Liver (tissue), 3 donors: ENCODE measurements around the gene CSNK1E.

Experiments
- EGR1 ChIP-seq, 2 donors: IDR thresholded peaks; 2 replicates each; pipeline ENCODE4 v1.6.1; 2016 to 2018; ENCODE audit warnings: antibody characterized with exemption in 2 of 2, low read depth in 2 of 2
- GABPA ChIP-seq, 2 donors: IDR thresholded peaks in 1 of 2; conservative IDR thresholded peaks in 1 of 2; 2 replicates each; pipeline ENCODE4 v1.6.1; 2016; ENCODE audit warnings: antibody characterized with exemption in 2 of 2, mild to moderate bottlenecking in 1 of 2, moderate library complexity in 1 of 2
- RAD21 ChIP-seq, 2 donors: IDR thresholded peaks; 2 replicates each; pipeline ENCODE4 v1.6.1; 2016; ENCODE audit warnings: antibody characterized with exemption in 2 of 2, mild to moderate bottlenecking in 2 of 2
- SP1 ChIP-seq: IDR thresholded peaks from 2 replicates; pipeline ENCODE4 v1.6.1; 2018; ENCODE audit warnings: antibody characterized with exemption, mild to moderate bottlenecking
- TAF1 ChIP-seq: conservative IDR thresholded peaks from 2 replicates; pipeline ENCODE4 v1.6.1; 2016; ENCODE audit warnings: antibody characterized with exemption, mild to moderate bottlenecking
- TF ChIP-seq, protein P1 (sequence below): fragments of 150-350 bp; IDR thresholded peaks from 2 replicates; pipeline ENCODE4 v1.5.1; 2017; ENCODE audit warnings: improper control_type of control experiment, low read depth, low read length; ENCODE audit not compliant: missing input control
- TF ChIP-seq, protein P2 (sequence below): IDR thresholded peaks from 2 replicates; pipeline ENCODE4 v1.6.1; 2016; ENCODE audit warnings: antibody characterized with exemption, mild to moderate bottlenecking
- TF ChIP-seq, protein P3 (sequence below): IDR thresholded peaks from 2 replicates; pipeline ENCODE4 v1.6.1; 2016; ENCODE audit warnings: antibody characterized with exemption
- TF ChIP-seq, protein P4 (sequence below): IDR thresholded peaks from 2 replicates; pipeline ENCODE4 v1.6.1; 2016; ENCODE audit warnings: antibody characterized with exemption
- donor health status: healthy.
- donor health status: healthy.

DNA sequence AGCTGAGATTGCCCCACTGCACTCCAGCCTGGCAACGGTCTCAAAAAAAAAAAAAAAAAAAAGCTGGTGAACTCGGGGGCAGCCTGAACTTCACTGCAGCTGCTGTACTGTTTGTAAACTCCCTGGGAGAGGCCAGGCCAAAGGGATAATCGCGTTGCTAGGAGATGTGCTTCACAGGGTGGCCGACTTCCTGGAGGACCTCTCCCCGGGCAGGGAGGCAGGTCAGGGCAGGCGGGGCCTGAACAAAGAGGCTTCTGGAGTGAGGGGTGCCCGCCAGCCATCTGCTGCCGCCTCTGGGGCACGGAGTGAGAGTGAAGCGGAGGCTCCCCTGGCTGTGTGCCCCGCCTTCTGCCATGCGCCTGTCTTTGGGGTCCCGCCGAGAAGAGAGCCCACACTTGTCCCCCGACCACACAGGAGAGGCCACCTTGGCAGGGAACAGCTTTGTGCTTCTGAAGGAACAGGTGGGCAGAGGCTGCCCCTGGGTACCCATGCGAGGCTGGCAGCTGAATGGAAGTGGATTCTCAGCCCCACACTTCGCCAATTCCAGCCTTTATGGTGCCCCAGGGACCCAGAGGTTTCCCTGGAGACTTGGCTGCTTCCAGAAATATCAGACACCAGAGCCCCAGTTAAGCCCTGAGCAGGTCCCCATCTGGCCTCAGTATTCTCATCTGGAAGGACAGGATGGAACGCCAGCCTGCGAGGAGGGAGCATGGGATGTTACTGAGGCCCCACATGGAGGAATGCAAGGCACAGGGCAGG lies 74.0 kb downstream of the CSNK1E start:
- TF ChIP-seq, protein P1, sequence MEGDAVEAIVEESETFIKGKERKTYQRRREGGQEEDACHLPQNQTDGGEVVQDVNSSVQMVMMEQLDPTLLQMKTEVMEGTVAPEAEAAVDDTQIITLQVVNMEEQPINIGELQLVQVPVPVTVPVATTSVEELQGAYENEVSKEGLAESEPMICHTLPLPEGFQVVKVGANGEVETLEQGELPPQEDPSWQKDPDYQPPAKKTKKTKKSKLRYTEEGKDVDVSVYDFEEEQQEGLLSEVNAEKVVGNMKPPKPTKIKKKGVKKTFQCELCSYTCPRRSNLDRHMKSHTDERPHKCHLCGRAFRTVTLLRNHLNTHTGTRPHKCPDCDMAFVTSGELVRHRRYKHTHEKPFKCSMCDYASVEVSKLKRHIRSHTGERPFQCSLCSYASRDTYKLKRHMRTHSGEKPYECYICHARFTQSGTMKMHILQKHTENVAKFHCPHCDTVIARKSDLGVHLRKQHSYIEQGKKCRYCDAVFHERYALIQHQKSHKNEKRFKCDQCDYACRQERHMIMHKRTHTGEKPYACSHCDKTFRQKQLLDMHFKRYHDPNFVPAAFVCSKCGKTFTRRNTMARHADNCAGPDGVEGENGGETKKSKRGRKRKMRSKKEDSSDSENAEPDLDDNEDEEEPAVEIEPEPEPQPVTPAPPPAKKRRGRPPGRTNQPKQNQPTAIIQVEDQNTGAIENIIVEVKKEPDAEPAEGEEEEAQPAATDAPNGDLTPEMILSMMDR: no peak
- TF ChIP-seq TAF1: no peak
- TF ChIP-seq, protein P2, sequence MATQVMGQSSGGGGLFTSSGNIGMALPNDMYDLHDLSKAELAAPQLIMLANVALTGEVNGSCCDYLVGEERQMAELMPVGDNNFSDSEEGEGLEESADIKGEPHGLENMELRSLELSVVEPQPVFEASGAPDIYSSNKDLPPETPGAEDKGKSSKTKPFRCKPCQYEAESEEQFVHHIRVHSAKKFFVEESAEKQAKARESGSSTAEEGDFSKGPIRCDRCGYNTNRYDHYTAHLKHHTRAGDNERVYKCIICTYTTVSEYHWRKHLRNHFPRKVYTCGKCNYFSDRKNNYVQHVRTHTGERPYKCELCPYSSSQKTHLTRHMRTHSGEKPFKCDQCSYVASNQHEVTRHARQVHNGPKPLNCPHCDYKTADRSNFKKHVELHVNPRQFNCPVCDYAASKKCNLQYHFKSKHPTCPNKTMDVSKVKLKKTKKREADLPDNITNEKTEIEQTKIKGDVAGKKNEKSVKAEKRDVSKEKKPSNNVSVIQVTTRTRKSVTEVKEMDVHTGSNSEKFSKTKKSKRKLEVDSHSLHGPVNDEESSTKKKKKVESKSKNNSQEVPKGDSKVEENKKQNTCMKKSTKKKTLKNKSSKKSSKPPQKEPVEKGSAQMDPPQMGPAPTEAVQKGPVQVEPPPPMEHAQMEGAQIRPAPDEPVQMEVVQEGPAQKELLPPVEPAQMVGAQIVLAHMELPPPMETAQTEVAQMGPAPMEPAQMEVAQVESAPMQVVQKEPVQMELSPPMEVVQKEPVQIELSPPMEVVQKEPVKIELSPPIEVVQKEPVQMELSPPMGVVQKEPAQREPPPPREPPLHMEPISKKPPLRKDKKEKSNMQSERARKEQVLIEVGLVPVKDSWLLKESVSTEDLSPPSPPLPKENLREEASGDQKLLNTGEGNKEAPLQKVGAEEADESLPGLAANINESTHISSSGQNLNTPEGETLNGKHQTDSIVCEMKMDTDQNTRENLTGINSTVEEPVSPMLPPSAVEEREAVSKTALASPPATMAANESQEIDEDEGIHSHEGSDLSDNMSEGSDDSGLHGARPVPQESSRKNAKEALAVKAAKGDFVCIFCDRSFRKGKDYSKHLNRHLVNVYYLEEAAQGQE: no peak
- TF ChIP-seq SP1: no peak
- TF ChIP-seq EGR1 (IDR thresholded peaks at IDR 0.05; ENCODE audit: low read depth in 2 of 2): no peak
- TF ChIP-seq, protein P3, sequence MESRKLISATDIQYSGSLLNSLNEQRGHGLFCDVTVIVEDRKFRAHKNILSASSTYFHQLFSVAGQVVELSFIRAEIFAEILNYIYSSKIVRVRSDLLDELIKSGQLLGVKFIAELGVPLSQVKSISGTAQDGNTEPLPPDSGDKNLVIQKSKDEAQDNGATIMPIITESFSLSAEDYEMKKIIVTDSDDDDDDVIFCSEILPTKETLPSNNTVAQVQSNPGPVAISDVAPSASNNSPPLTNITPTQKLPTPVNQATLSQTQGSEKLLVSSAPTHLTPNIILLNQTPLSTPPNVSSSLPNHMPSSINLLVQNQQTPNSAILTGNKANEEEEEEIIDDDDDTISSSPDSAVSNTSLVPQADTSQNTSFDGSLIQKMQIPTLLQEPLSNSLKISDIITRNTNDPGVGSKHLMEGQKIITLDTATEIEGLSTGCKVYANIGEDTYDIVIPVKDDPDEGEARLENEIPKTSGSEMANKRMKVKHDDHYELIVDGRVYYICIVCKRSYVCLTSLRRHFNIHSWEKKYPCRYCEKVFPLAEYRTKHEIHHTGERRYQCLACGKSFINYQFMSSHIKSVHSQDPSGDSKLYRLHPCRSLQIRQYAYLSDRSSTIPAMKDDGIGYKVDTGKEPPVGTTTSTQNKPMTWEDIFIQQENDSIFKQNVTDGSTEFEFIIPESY: no peak
- TF ChIP-seq RAD21 (IDR thresholded peaks at IDR 0.05): no peak
- TF ChIP-seq, protein P4, sequence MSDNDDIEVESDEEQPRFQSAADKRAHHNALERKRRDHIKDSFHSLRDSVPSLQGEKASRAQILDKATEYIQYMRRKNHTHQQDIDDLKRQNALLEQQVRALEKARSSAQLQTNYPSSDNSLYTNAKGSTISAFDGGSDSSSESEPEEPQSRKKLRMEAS: no peak
- no peak for TF ChIP-seq GABPA (IDR thresholded peaks at IDR 0.05 in 1 of 2, conservative IDR thresholded peaks at IDR 0.05 in 1 of 2)
